GM23338 (cell line): Measurements from ENCODE around the gene ADAMTS15. TPM values are rescaled to one million over a fixed set of nuclear protein-coding genes. Genes with fewer than 3 reads are reported as not detected.

Experiments
- ATAC-seq: fragments of 200-7000 bp; cut with Tn5 transposase; 3 replicates; pipeline ENCODE4 v1.9.1; 2020
- DNase-seq: peaks from one replicate; pipeline ENCODE4 v3.0.0-alpha.2; 2015; ENCODE audit warnings: low spot score
- H2AFZ ChIP-seq: fragments of 200-600 bp; sonication (generic); 2 replicates; pipeline ENCODE4 v1.8.0; 2016; ENCODE audit warnings: antibody characterized with exemption, mild to moderate bottlenecking, moderate library complexity
- H3F3A ChIP-seq: fragments of 200-600 bp; sonication (generic); replicated peaks from 2 replicates; pipeline ENCODE4 v1.8.0; 2017; ENCODE audit warnings: antibody characterized with exemption, mixed run types, low read depth
- H3K27ac ChIP-seq: fragments of 200-600 bp; sonication (generic); 2 replicates; pipeline ENCODE4 v1.6.1; 2016; ENCODE audit warnings: low read depth
- H3K27me3 ChIP-seq: fragments of 200-600 bp; sonication (generic); 2 replicates; pipeline ENCODE4 v1.8.0; 2016; ENCODE audit warnings: mild to moderate bottlenecking, mixed run types, moderate library complexity; ENCODE audit not compliant: insufficient read depth
- H3K36me3 ChIP-seq: fragments of 200-600 bp; sonication (generic); 2 replicates; pipeline ENCODE4 v1.8.0; 2016; ENCODE audit warnings: mild to moderate bottlenecking; ENCODE audit not compliant: insufficient read depth
- H3K4me1 ChIP-seq: fragments of 200-600 bp; sonication (generic); 2 replicates; pipeline ENCODE4 v1.8.0; 2016; ENCODE audit warnings: mild to moderate bottlenecking, moderate library complexity; ENCODE audit not compliant: insufficient read depth
- H3K4me2 ChIP-seq: fragments of 200-600 bp; sonication (generic); 2 replicates; pipeline ENCODE4 v1.7.1; 2017; ENCODE audit warnings: mixed run types
- H3K4me3 ChIP-seq: fragments of 200-600 bp; sonication (generic); 2 replicates; pipeline ENCODE4 v1.6.1; 2016; ENCODE audit warnings: mixed run types
- H3K79me2 ChIP-seq: fragments of 200-600 bp; sonication (generic); replicated peaks from 2 replicates; pipeline ENCODE4 v1.8.0; 2017; ENCODE audit warnings: mild to moderate bottlenecking; ENCODE audit not compliant: insufficient read depth
- H3K9me2 ChIP-seq: fragments of 200-600 bp; sonication (generic); 2 replicates; pipeline ENCODE4 v1.8.0; 2017; ENCODE audit not compliant: insufficient read depth
- H4K20me1 ChIP-seq: fragments of 200-600 bp; sonication (generic); replicated peaks from 2 replicates; pipeline ENCODE4 v1.8.0; 2017; ENCODE audit warnings: mild to moderate bottlenecking; ENCODE audit not compliant: insufficient read depth
- H3K27ac Mint-ChIP-seq: 2 replicates; pipeline ENCODE4 v1.8.0; 2020; ENCODE audit warnings: inconsistent platforms, mild to moderate bottlenecking, moderate library complexity, mixed read lengths
- H3K27me3 Mint-ChIP-seq: 3 replicates; pipeline ENCODE4 v1.8.0; 2022; ENCODE audit warnings: low read depth, mild to moderate bottlenecking, moderate library complexity, mixed read lengths, inconsistent platforms; ENCODE audit not compliant: insufficient read depth, poor library complexity
- H3K36me3 Mint-ChIP-seq: 3 replicates; pipeline ENCODE4 v1.8.0; 2021; ENCODE audit warnings: low read depth, mild to moderate bottlenecking, inconsistent platforms, moderate library complexity, mixed read lengths
- H3K4me1 Mint-ChIP-seq: 3 replicates; pipeline ENCODE4 v1.8.0; 2020; ENCODE audit warnings: mild to moderate bottlenecking, inconsistent platforms, mixed read lengths
- H3K4me3 Mint-ChIP-seq: 3 replicates; pipeline ENCODE4 v1.8.0; 2021; ENCODE audit warnings: moderate library complexity, mild to moderate bottlenecking, inconsistent platforms, mixed read lengths
- H3K9me3 Mint-ChIP-seq: 3 replicates; pipeline ENCODE4 v1.8.0; 2020; ENCODE audit warnings: moderate library complexity, mild to moderate bottlenecking, inconsistent platforms, mixed read lengths
- CREB1 ChIP-seq: fragments of 250-450 bp; sonication (Bioruptor Pico); IDR thresholded peaks from 2 replicates; pipeline ENCODE4 v1.5.0; 2020; ENCODE audit warnings: low read depth, mild to moderate bottlenecking, moderate library complexity
- CTCF ChIP-seq, 2 experiments: fragments of 200-600 bp in 1 of 2; sonication (generic) in 1 of 2; conservative IDR thresholded peaks; 2 replicates each; pipeline versions ENCODE4 v1.5.1 to v1.6.1; 2016 to 2017; ENCODE audit warnings: antibody characterized with exemption in 2 of 2, low read depth in 2 of 2, mild to moderate bottlenecking in 2 of 2, moderate library complexity in 1 of 2
- ETS1 ChIP-seq: IDR thresholded peaks from 2 replicates; pipeline ENCODE4 v1.6.1; 2016; ENCODE audit warnings: antibody characterized with exemption
- EZH2 ChIP-seq: fragments of 200-600 bp; sonication (generic); IDR thresholded peaks from one replicate; pipeline ENCODE4 v1.8.0; 2017; ENCODE audit warnings: antibody characterized with exemption, mild to moderate bottlenecking, low read depth; ENCODE audit not compliant: unreplicated experiment
- EZH2phosphoT487 ChIP-seq: fragments of 200-600 bp; sonication (generic); IDR thresholded peaks from one replicate; pipeline ENCODE4 v1.8.1; 2018; ENCODE audit warnings: antibody characterized with exemption; ENCODE audit not compliant: unreplicated experiment
- JUNB ChIP-seq: IDR thresholded peaks from one replicate; pipeline ENCODE4 v1.6.1; 2016; ENCODE audit warnings: antibody characterized with exemption; ENCODE audit not compliant: unreplicated experiment
- NANOG ChIP-seq: IDR thresholded peaks from 2 replicates; pipeline ENCODE4 v1.6.1; 2016; ENCODE audit warnings: antibody characterized with exemption, borderline replicate concordance
- POLR2AphosphoS5 ChIP-seq: IDR thresholded peaks from 2 replicates; pipeline ENCODE4 v1.6.1; 2016; ENCODE audit warnings: antibody characterized with exemption, low read depth
- REST ChIP-seq: IDR thresholded peaks from one replicate; pipeline ENCODE4 v1.6.1; 2018; ENCODE audit warnings: antibody characterized with exemption; ENCODE audit not compliant: unreplicated experiment
- STAT1 ChIP-seq: IDR thresholded peaks from one replicate; pipeline ENCODE4 v1.6.1; 2016; ENCODE audit warnings: antibody characterized with exemption; ENCODE audit not compliant: unreplicated experiment
- ZNF114 ChIP-seq: fragments of 250-450 bp; sonication (Bioruptor Pico); IDR thresholded peaks from 2 replicates; pipeline ENCODE4 v1.5.0; 2020; ENCODE audit warnings: mild to moderate bottlenecking, moderate library complexity
- ZNF331 ChIP-seq: fragments of 250-450 bp; sonication (Bioruptor Pico); IDR thresholded peaks from 2 replicates; pipeline ENCODE4 v1.5.0; 2020; ENCODE audit warnings: low read depth, mild to moderate bottlenecking, moderate library complexity
- ZNF462 ChIP-seq: fragments of 250-450 bp; sonication (Bioruptor Pico); IDR thresholded peaks from 2 replicates; pipeline ENCODE4 v1.5.0; 2020; ENCODE audit warnings: mild to moderate bottlenecking, moderate library complexity
- polyA plus RNA-seq: library from polyadenylated mRNA; unstranded; fragments of >200 nt; fragmentation: Nextera tagmentation; extraction: Ambion mirVana; gene quantifications from 2 replicates; pipeline ENCODE4 v1.2.1, GENCODE V29; 2016
- total RNA-seq: library from RNA; depleted of rRNA; stranded (reverse); fragments of >200 nt; shearing (Covaris generic); gene quantifications from 2 replicates; pipeline ENCODE4 v1.2.3, GENCODE V29; 2014

Gene ADAMTS15
- total and polyA plus RNA-seq, 2 experiments from 2014 or later, result 0.42 to 5.6 TPM

- no peaks in the 10 kb centered on the region for H3K36me3 ChIP-seq
- no peak overlapping the region for H3K27ac ChIP-seq
- Mint-ChIP-seq H3K27ac (no peak overlapping the region), H3K9me3 (peaks cover 11% of the 10 kb centered on the region; the same call in 1 of the 3 replicates), H3K36me3 (no peaks in the 10 kb centered on the region), H3K4me3 (no peak overlapping the region), H3K4me1 (no peaks in the 10 kb centered on the region; the same call in 2 of the 3 replicates), H3K27me3 (peaks cover 3% of the 10 kb centered on the region)
- no peaks in the 10 kb centered on the region for H3F3A ChIP-seq
- ATAC-seq, result no peak
- no peak for TF ChIP-seq JUNB
- no peak for TF ChIP-seq REST
- no peak for TF ChIP-seq STAT1
- TF ChIP-seq ZNF462, result no peak
- TF ChIP-seq EZH2, result no peak
- TF ChIP-seq ETS1, result no peak
- no peak for TF ChIP-seq EZH2phosphoT487
- TF ChIP-seq ZNF114 (CRISPR knock-in tag), result no peak
- TF ChIP-seq ZNF331, result no peak
- TF ChIP-seq NANOG, result no peak
- TF ChIP-seq POLR2AphosphoS5, result no peak
- TF ChIP-seq CREB1, result no peak
- no peak for TF ChIP-seq CTCF (conservative IDR thresholded peaks at IDR 0.05; ENCODE audit: low read depth in 2 of 2)
- no peaks in the 10 kb centered on the region for H3K4me1 ChIP-seq
- H3K4me2 ChIP-seq, result no peak overlapping the region
- H3K27me3 ChIP-seq, result no peaks in the 10 kb centered on the region
- no peak overlapping the region for H2AFZ ChIP-seq
- DNase-seq, result no peak
- no peaks in the 10 kb centered on the region for H4K20me1 ChIP-seq
- H3K4me3 ChIP-seq, result no peak overlapping the region
- H3K9me2 ChIP-seq, result no peaks in the 10 kb centered on the region; the same call in 1 of the 2 replicates
- H3K79me2 ChIP-seq, result no peaks in the 10 kb centered on the region
Measured at GRCh38 chr11:130439876-130440275, 8.6 kb upstream of the ADAMTS15 start.
